ENCODE results near the gene LTB. TPM values are rescaled to one million over a fixed set of nuclear protein-coding genes. Genes with fewer than 3 reads are reported as not detected.

LTB gene
- polyA plus RNA-seq, 3 donors, result 12.6 to 25.5 (median 21.6) TPM

GRCh38 chr6:31531771-31532643, 50.2 kb downstream of the LTB start:
- Histone ChIP-seq H3K36me3 (replicated peaks in 1 of 2; ENCODE audit: control insufficient read depth in 1 of 2, insufficient read depth in 2 of 2, low read length in 2 of 2) (peaks cover 75 to 78% of the 10 kb centered on the region in 2 donors), H3K9ac (ENCODE audit: insufficient read depth, low read length, poor library complexity, severe bottlenecking) (no peak overlapping the region), H4K20me1 (ENCODE audit: insufficient read depth, low read length) (peaks cover 90% of the 10 kb centered on the region), H3K4me1 (ENCODE audit: control insufficient read depth in 1 of 2, insufficient read depth in 2 of 2, low read length in 2 of 2) (no peaks in the 10 kb centered on the region), H3K27me3 (ENCODE audit: control insufficient read depth in 2 of 2, insufficient read depth in 2 of 2, low read length in 2 of 2) (no peaks in the 10 kb centered on the region), H3K27ac (ENCODE audit: low read depth in 1 of 2, low read length in 2 of 2) (no peak overlapping the region), H3K9me3 (replicated peaks in 1 of 2; ENCODE audit: control insufficient read depth in 1 of 2, insufficient read depth in 1 of 2, low read length in 2 of 2) (no peaks in the 10 kb centered on the region), H3K4me2 (replicated peaks; ENCODE audit: extremely low read depth, low read length, poor library complexity, severe bottlenecking) (no peak overlapping the region), H3K79me2 (ENCODE audit: insufficient read depth, low read length) (peaks cover 51% of the 10 kb centered on the region), H3K4me3 (replicated peaks in 1 of 3; ENCODE audit: low read depth in 2 of 3, low read length in 3 of 3) (no peak overlapping the region), H2AFZ (ENCODE audit: insufficient read depth, low read depth, low read length, poor library complexity, severe bottlenecking) (no peak overlapping the region)
- H3K9me3 Mint-ChIP-seq, result no peaks in the 10 kb centered on the region
- DNase-seq, result no peak
- H3K27me3 Mint-ChIP-seq (ENCODE audit: low read depth in 3 of 3), result peaks cover 0 to 2% (median 0%) of the 10 kb centered on the region in 3 donors
- H3K27ac Mint-ChIP-seq, result peak overlapping the region in 1 of 7 donors; percentile 67
- H3K4me1 Mint-ChIP-seq, result peaks cover 3% of the 10 kb centered on the region
- TF ChIP-seq CTCF (IDR thresholded peaks at IDR 0.05), result no peak
- H3K4me3 Mint-ChIP-seq, result no peak overlapping the region
- intact Hi-C loops (cut with micrococcal nuclease), result no loop called here
- peaks cover 70 to 79% of the 10 kb centered on the region in 2 donors for H3K36me3 Mint-ChIP-seq
- WGBS (ENCODE audit: insufficient coverage), result 92% methylated on average over 5 of the region's 9 CpGs

GRCh38 chr6:31531162-31531561, 51.1 kb downstream of the LTB start:
- H2AFZ ChIP-seq (ENCODE audit: insufficient read depth, low read depth, low read length, poor library complexity, severe bottlenecking), result no peak overlapping the region
- H3K9ac ChIP-seq (ENCODE audit: insufficient read depth, low read length, poor library complexity, severe bottlenecking), result no peak overlapping the region
- no peak for DNase-seq
- peaks cover 81% of the 10 kb centered on the region for H4K20me1 ChIP-seq (ENCODE audit: insufficient read depth, low read length)
- Mint-ChIP-seq H3K4me1 (peaks cover 4% of the 10 kb centered on the region), H3K36me3 (peaks cover 64 to 71% of the 10 kb centered on the region in 2 donors), H3K27me3 (ENCODE audit: low read depth in 3 of 3) (peaks cover 0 to 2% (median 1%) of the 10 kb centered on the region in 3 donors), H3K27ac (no peak overlapping the region), H3K4me3 (no peak overlapping the region), H3K9me3 (no peaks in the 10 kb centered on the region)
- intact Hi-C loops (cut with micrococcal nuclease), result no loop called here
- no peak overlapping the region for H3K27ac ChIP-seq (ENCODE audit: low read depth in 1 of 2, low read length in 2 of 2)
- H3K4me1 ChIP-seq (ENCODE audit: control insufficient read depth in 1 of 2, insufficient read depth in 2 of 2, low read length in 2 of 2), result no peaks in the 10 kb centered on the region
- no CpG with 5 or more reads among the region's 7 CpGs for WGBS (ENCODE audit: insufficient coverage)
- H3K4me2 ChIP-seq (replicated peaks; ENCODE audit: extremely low read depth, low read length, poor library complexity, severe bottlenecking), result no peak overlapping the region
- no peak overlapping the region for H3K4me3 ChIP-seq (replicated peaks in 1 of 3; ENCODE audit: low read depth in 2 of 3, low read length in 3 of 3)
- H3K27me3 ChIP-seq (ENCODE audit: control insufficient read depth in 2 of 2, insufficient read depth in 2 of 2, low read length in 2 of 2), result no peaks in the 10 kb centered on the region
- H3K79me2 ChIP-seq (ENCODE audit: insufficient read depth, low read length), result peaks cover 42% of the 10 kb centered on the region
- peaks cover 67 to 70% of the 10 kb centered on the region in 2 donors for H3K36me3 ChIP-seq (replicated peaks in 1 of 2; ENCODE audit: control insufficient read depth in 1 of 2, insufficient read depth in 2 of 2, low read length in 2 of 2)
- no peaks in the 10 kb centered on the region for H3K9me3 ChIP-seq (replicated peaks in 1 of 2; ENCODE audit: control insufficient read depth in 1 of 2, insufficient read depth in 1 of 2, low read length in 2 of 2)
- no peak for TF ChIP-seq CTCF (IDR thresholded peaks at IDR 0.05)

All from CD14-positive monocyte (primary cell).